GM12878 (cell line): ENCODE measurements around the gene CP. TPM values are rescaled to one million over a fixed set of nuclear protein-coding genes. Genes with fewer than 3 reads are reported as not detected.

ENCODE experiments used
- BACH1 ChIP-seq: fragments of 450-650 bp; IDR thresholded peaks from 2 replicates; pipeline ENCODE4 v1.6.1; 2017; ENCODE audit warnings: mild to moderate bottlenecking, borderline replicate concordance
- CBFB ChIP-seq: IDR thresholded peaks from 2 replicates; pipeline ENCODE4 v1.6.1; 2016; ENCODE audit warnings: antibody characterized with exemption, low read depth
- CHD4 ChIP-seq: fragments of 200-600 bp; sonication (generic); IDR thresholded peaks from 2 replicates; pipeline ENCODE4 v1.6.1; 2016; ENCODE audit warnings: mild to moderate bottlenecking
- DPF2 ChIP-seq: fragments of 450-650 bp; IDR thresholded peaks from 2 replicates; pipeline ENCODE4 v1.6.1; 2017; ENCODE audit warnings: mild to moderate bottlenecking
- KDM1A ChIP-seq: fragments of 200-600 bp; sonication (generic); IDR thresholded peaks from 2 replicates; pipeline ENCODE4 v1.6.1; 2016; ENCODE audit warnings: borderline replicate concordance
- NFXL1 ChIP-seq: fragments of 450-650 bp; IDR thresholded peaks from 2 replicates; pipeline ENCODE4 v1.6.1; 2017; ENCODE audit warnings: antibody characterized with exemption, mild to moderate bottlenecking, borderline replicate concordance
- NR2C2 ChIP-seq: IDR thresholded peaks from 2 replicates; pipeline ENCODE4 v1.6.1; 2011; ENCODE audit warnings: borderline replicate concordance, low read depth; ENCODE audit not compliant: control insufficient read depth, insufficient read length
- PML ChIP-seq: IDR thresholded peaks from 2 replicates; pipeline ENCODE4 v1.6.1; 2012; ENCODE audit warnings: low read length, inconsistent platforms
- POU2F2 ChIP-seq: IDR thresholded peaks from 3 replicates; pipeline ENCODE4 v1.6.1; 2011; ENCODE audit warnings: low read depth, mild to moderate bottlenecking, low read length, borderline replicate concordance
- ZNF274 ChIP-seq: IDR thresholded peaks from one replicate; pipeline ENCODE4 v1.8.0; 2011; ENCODE audit not compliant: insufficient read length, insufficient read depth
- polyA plus RNA-seq, 11 experiments: library from polyadenylated mRNA; depleted of rRNA in 4 of 11; unstranded in 6 of 11; stranded (reverse) in 5 of 11; fragments of >200 nt; fragmentation: Nextera tagmentation in 4 of 11; fragmentation: Illumina TruSeq in 1 of 11; extraction: Ambion mirVana in 4 of 11; extraction: Trizol in 1 of 11; gene quantifications; 1 replicate in 1 of 11; 2 replicates in 10 of 11; pipeline versions ENCODE4 v1.2.1 to v1.2.3, GENCODE V29; 2011 to 2016; ENCODE audit warnings: inconsistent platforms in 2 of 11, missing spikeins in 2 of 11, low read depth in 1 of 11
- total RNA-seq, 4 experiments: library from RNA; depleted of rRNA in 3 of 4; stranded (reverse); fragments of >200 nt in 3 of 4; fragmentation: Illumina TruSeq in 1 of 4; extraction: Trizol in 1 of 4; gene quantifications; 2 replicates each; pipeline versions ENCODE4 v1.2.1 to v1.2.3, GENCODE V29; 2013 to 2021
- TF ChIP-seq, protein P1 (sequence below): fragments of 450-650 bp; IDR thresholded peaks from 2 replicates; pipeline ENCODE4 v1.6.1; 2017; ENCODE audit warnings: mild to moderate bottlenecking, moderate library complexity
- TF ChIP-seq, protein P2 (sequence below), 3 experiments: IDR thresholded peaks in 2 of 3; conservative IDR thresholded peaks in 1 of 3; 2 replicates each; pipeline ENCODE4 v1.5.1; 2011; ENCODE audit warnings: low read depth in 3 of 3, low read length in 3 of 3, mild to moderate bottlenecking in 3 of 3, control low read depth in 2 of 3, moderate library complexity in 2 of 3, inconsistent platforms in 1 of 3, mixed read lengths in 1 of 3; ENCODE audit not compliant: control insufficient read depth in 2 of 3, insufficient read depth in 1 of 3; ENCODE audit errors: extremely low read depth in 1 of 3
- TF ChIP-seq, protein P3 (sequence below): fragments of 450-650 bp; IDR thresholded peaks from 2 replicates; pipeline ENCODE4 v1.6.1; 2017; ENCODE audit warnings: mild to moderate bottlenecking, low read depth, inconsistent platforms; ENCODE audit not compliant: poor library complexity, severe bottlenecking
- TF ChIP-seq, protein P4 (sequence below): fragments of 450-650 bp; formaldehyde crosslinking; IDR thresholded peaks from 2 replicates; pipeline ENCODE4 v1.4.0; 2020; ENCODE audit warnings: mild to moderate bottlenecking, moderate library complexity
- TF ChIP-seq, protein P5 (sequence below): fragments of 450-650 bp; IDR thresholded peaks from 2 replicates; pipeline ENCODE4 v1.6.1; 2014; ENCODE audit warnings: mild to moderate bottlenecking

The CP gene
- total and polyA plus RNA-seq, 10 of the 15 experiments (the other 5 are each of a cell fraction or from before 2014, with no cell fraction given): 0.14 to 1.2 (median 0.30) TPM; not detected in 6

DNA sequence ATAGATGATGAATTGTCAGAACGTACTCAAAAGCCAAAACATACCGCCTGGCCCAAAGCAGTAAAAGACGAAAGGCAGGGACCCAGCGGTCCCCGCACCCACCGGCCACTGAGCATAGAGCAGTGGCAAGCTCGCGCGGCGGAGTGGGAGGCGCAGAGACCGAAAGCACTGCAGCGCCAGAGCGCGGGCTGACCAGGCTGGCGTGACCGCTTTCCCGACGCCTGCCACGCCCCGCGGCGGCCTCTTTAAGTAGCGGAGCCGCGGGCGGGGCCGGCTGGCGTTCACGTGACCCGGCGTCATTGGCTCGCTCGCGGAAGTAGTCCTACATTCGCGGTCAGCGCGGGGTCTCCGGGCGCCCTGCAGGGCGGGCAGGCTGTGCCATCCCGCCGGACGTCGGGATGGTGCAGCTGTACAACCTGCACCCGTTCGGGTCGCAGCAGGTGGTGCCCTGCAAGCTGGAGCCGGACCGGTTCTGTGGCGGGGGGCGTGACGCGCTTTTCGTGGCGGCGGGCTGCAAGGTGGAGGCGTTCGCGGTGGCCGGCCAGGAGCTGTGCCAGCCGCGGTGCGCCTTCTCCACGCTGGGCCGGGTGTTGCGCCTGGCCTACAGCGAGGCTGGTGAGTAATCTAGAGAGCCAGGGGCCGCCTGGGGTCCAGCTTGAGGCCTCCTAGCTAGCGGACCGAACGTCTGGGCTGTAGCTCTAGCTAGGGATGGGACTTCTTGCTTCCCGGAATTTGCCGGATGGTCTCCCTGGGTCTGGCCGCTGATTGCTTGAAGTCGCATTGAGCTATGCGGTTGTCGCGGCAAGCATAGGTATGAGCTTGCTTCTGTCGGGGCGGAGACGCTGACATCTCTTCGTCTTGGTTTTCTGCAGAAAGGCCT, 92.1 kb downstream of the CP start, which contains the start of gene HPS3 (continued):
- TF ChIP-seq, protein P1, sequence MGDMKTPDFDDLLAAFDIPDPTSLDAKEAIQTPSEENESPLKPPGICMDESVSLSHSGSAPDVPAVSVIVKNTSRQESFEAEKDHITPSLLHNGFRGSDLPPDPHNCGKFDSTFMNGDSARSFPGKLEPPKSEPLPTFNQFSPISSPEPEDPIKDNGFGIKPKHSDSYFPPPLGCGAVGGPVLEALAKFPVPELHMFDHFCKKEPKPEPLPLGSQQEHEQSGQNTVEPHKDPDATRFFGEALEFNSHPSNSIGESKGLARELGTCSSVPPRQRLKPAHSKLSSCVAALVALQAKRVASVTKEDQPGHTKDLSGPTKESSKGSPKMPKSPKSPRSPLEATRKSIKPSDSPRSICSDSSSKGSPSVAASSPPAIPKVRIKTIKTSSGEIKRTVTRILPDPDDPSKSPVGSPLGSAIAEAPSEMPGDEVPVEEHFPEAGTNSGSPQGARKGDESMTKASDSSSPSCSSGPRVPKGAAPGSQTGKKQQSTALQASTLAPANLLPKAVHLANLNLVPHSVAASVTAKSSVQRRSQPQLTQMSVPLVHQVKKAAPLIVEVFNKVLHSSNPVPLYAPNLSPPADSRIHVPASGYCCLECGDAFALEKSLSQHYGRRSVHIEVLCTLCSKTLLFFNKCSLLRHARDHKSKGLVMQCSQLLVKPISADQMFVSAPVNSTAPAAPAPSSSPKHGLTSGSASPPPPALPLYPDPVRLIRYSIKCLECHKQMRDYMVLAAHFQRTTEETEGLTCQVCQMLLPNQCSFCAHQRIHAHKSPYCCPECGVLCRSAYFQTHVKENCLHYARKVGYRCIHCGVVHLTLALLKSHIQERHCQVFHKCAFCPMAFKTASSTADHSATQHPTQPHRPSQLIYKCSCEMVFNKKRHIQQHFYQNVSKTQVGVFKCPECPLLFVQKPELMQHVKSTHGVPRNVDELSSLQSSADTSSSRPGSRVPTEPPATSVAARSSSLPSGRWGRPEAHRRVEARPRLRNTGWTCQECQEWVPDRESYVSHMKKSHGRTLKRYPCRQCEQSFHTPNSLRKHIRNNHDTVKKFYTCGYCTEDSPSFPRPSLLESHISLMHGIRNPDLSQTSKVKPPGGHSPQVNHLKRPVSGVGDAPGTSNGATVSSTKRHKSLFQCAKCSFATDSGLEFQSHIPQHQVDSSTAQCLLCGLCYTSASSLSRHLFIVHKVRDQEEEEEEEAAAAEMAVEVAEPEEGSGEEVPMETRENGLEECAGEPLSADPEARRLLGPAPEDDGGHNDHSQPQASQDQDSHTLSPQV: no peak
- TF ChIP-seq POU2F2 (0 out of 3 replicates have a peak, but pooled peaks have one; percentile 25), ZNF274 (no peak), NR2C2 (no peak), KDM1A (no peak), CBFB (peak; percentile 57; the same call in 1 of the 2 replicates), DPF2 (peak; percentile 82), NFXL1 (no peak), BACH1 (peak; percentile 67), PML (no peak), CHD4 (no peak)
- TF ChIP-seq, protein P2, sequence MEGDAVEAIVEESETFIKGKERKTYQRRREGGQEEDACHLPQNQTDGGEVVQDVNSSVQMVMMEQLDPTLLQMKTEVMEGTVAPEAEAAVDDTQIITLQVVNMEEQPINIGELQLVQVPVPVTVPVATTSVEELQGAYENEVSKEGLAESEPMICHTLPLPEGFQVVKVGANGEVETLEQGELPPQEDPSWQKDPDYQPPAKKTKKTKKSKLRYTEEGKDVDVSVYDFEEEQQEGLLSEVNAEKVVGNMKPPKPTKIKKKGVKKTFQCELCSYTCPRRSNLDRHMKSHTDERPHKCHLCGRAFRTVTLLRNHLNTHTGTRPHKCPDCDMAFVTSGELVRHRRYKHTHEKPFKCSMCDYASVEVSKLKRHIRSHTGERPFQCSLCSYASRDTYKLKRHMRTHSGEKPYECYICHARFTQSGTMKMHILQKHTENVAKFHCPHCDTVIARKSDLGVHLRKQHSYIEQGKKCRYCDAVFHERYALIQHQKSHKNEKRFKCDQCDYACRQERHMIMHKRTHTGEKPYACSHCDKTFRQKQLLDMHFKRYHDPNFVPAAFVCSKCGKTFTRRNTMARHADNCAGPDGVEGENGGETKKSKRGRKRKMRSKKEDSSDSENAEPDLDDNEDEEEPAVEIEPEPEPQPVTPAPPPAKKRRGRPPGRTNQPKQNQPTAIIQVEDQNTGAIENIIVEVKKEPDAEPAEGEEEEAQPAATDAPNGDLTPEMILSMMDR (IDR thresholded peaks at IDR 0.05 in 2 of 3, conservative IDR thresholded peaks at IDR 0.05 in 1 of 3; ENCODE audit: control insufficient read depth in 2 of 3, extremely low read depth in 1 of 3, insufficient read depth in 1 of 3, low read depth in 3 of 3, low read length in 3 of 3): no peak
- TF ChIP-seq, protein P3, sequence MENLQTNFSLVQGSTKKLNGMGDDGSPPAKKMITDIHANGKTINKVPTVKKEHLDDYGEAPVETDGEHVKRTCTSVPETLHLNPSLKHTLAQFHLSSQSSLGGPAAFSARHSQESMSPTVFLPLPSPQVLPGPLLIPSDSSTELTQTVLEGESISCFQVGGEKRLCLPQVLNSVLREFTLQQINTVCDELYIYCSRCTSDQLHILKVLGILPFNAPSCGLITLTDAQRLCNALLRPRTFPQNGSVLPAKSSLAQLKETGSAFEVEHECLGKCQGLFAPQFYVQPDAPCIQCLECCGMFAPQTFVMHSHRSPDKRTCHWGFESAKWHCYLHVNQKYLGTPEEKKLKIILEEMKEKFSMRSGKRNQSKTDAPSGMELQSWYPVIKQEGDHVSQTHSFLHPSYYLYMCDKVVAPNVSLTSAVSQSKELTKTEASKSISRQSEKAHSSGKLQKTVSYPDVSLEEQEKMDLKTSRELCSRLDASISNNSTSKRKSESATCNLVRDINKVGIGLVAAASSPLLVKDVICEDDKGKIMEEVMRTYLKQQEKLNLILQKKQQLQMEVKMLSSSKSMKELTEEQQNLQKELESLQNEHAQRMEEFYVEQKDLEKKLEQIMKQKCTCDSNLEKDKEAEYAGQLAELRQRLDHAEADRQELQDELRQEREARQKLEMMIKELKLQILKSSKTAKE: no peak
- TF ChIP-seq, protein P4, sequence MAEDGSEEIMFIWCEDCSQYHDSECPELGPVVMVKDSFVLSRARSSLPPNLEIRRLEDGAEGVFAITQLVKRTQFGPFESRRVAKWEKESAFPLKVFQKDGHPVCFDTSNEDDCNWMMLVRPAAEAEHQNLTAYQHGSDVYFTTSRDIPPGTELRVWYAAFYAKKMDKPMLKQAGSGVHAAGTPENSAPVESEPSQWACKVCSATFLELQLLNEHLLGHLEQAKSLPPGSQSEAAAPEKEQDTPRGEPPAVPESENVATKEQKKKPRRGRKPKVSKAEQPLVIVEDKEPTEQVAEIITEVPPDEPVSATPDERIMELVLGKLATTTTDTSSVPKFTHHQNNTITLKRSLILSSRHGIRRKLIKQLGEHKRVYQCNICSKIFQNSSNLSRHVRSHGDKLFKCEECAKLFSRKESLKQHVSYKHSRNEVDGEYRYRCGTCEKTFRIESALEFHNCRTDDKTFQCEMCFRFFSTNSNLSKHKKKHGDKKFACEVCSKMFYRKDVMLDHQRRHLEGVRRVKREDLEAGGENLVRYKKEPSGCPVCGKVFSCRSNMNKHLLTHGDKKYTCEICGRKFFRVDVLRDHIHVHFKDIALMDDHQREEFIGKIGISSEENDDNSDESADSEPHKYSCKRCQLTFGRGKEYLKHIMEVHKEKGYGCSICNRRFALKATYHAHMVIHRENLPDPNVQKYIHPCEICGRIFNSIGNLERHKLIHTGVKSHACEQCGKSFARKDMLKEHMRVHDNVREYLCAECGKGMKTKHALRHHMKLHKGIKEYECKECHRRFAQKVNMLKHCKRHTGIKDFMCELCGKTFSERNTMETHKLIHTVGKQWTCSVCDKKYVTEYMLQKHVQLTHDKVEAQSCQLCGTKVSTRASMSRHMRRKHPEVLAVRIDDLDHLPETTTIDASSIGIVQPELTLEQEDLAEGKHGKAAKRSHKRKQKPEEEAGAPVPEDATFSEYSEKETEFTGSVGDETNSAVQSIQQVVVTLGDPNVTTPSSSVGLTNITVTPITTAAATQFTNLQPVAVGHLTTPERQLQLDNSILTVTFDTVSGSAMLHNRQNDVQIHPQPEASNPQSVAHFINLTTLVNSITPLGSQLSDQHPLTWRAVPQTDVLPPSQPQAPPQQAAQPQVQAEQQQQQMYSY (CRISPR knock-in tag): no peak
- TF ChIP-seq, protein P5, sequence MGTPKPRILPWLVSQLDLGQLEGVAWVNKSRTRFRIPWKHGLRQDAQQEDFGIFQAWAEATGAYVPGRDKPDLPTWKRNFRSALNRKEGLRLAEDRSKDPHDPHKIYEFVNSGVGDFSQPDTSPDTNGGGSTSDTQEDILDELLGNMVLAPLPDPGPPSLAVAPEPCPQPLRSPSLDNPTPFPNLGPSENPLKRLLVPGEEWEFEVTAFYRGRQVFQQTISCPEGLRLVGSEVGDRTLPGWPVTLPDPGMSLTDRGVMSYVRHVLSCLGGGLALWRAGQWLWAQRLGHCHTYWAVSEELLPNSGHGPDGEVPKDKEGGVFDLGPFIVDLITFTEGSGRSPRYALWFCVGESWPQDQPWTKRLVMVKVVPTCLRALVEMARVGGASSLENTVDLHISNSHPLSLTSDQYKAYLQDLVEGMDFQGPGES: no peak
